HepG2 (cell line): ENCODE data around the gene ATAD3C. TPM values are rescaled to one million over a fixed set of nuclear protein-coding genes. Genes with fewer than 3 reads are reported as not detected.

Experiments
- FOSL2 ChIP-seq: sonication (generic); formaldehyde crosslinking; IDR thresholded peaks from 2 replicates; pipeline ENCODE4 v1.4.0; 2020; ENCODE audit warnings: missing genetic modification reagents
- FOXC1 ChIP-seq: sonication (generic); formaldehyde crosslinking; IDR thresholded peaks from 2 replicates; pipeline ENCODE4 v1.8.0; 2022; ENCODE audit warnings: mild to moderate bottlenecking, missing genetic modification reagents, borderline replicate concordance
- GLMP ChIP-seq: sonication (generic); formaldehyde crosslinking; IDR thresholded peaks from 2 replicates; pipeline ENCODE4 v1.9.0; 2021; ENCODE audit warnings: missing genetic modification reagents, mild to moderate bottlenecking, borderline replicate concordance
- KDM1A ChIP-seq: IDR thresholded peaks from 2 replicates; pipeline ENCODE4 v1.6.1; 2016; ENCODE audit warnings: missing compliant biosample characterization
- KDM5B ChIP-seq: sonication (generic); formaldehyde crosslinking; IDR thresholded peaks from 2 replicates; pipeline ENCODE4 v1.4.0; 2020; ENCODE audit warnings: missing genetic modification reagents, mild to moderate bottlenecking, borderline replicate concordance
- MTA1 ChIP-seq: sonication (generic); formaldehyde crosslinking; IDR thresholded peaks from 2 replicates; pipeline ENCODE4 v1.4.0; 2020; ENCODE audit warnings: missing genetic modification reagents, mild to moderate bottlenecking, borderline replicate concordance
- NR2C2 ChIP-seq: sonication (generic); formaldehyde crosslinking; IDR thresholded peaks from 2 replicates; pipeline ENCODE4 v1.4.0; 2020; ENCODE audit warnings: missing genetic modification reagents, mild to moderate bottlenecking, moderate library complexity, borderline replicate concordance
- PRDM4 ChIP-seq: sonication (generic); formaldehyde crosslinking; IDR thresholded peaks from 2 replicates; pipeline ENCODE4 v1.9.0; 2021; ENCODE audit warnings: missing genetic modification reagents, borderline replicate concordance
- RNF2 ChIP-seq: fragments of 450-650 bp; conservative IDR thresholded peaks from 2 replicates; pipeline ENCODE4 v1.6.1; 2016; ENCODE audit warnings: low read depth
- SP1 ChIP-seq, 2 experiments: fragments of 450-650 bp in 1 of 2; sonication (generic) in 1 of 2; formaldehyde crosslinking in 1 of 2; IDR thresholded peaks; 2 replicates each; pipeline versions ENCODE4 v1.4.0 to v1.6.1; 2016 to 2020; ENCODE audit warnings: missing genetic modification reagents in 1 of 2
- TCF7L2 ChIP-seq: IDR thresholded peaks from 2 replicates; pipeline ENCODE4 v1.6.1; 2011; ENCODE audit warnings: mild to moderate bottlenecking, low read depth, low read length, moderate library complexity
- ZNF224 ChIP-seq: sonication (generic); formaldehyde crosslinking; IDR thresholded peaks from 2 replicates; pipeline ENCODE4 v1.5.0; 2020; ENCODE audit warnings: mild to moderate bottlenecking, missing genetic modification reagents
- ZNF350 ChIP-seq: sonication (generic); formaldehyde crosslinking; IDR thresholded peaks from 2 replicates; pipeline ENCODE4 v1.4.0; 2020; ENCODE audit warnings: mild to moderate bottlenecking, low read depth, missing genetic modification reagents, borderline replicate concordance
- ZNF530 ChIP-seq: sonication (generic); formaldehyde crosslinking; IDR thresholded peaks from 2 replicates; pipeline ENCODE4 v1.5.0; 2020; ENCODE audit warnings: low read depth, mild to moderate bottlenecking, missing genetic modification reagents
- ZNF644 ChIP-seq: IDR thresholded peaks from 2 replicates; pipeline ENCODE4 v1.6.1; 2016; ENCODE audit warnings: low read depth
- polyA plus RNA-seq, 8 experiments: library from polyadenylated mRNA; depleted of rRNA in 3 of 8; stranded (reverse) in 7 of 8; unstranded in 1 of 8; fragments of >200 nt; fragmentation: Illumina TruSeq in 4 of 8; extraction: Trizol in 4 of 8; gene quantifications; 2 replicates each; pipeline versions ENCODE4 v1.2.1 to v1.2.3, GENCODE V29; 2011 to 2016; ENCODE audit warnings: low read depth in 4 of 8, missing spikeins in 1 of 8, mixed read lengths in 1 of 8; ENCODE audit not compliant: insufficient read depth in 1 of 8
- total RNA-seq, 5 experiments: library from RNA; depleted of rRNA; stranded (reverse); fragments of >200 nt; fragmentation: Illumina TruSeq; extraction: Trizol; gene quantifications; 2 replicates each; pipeline ENCODE4 v1.2.3, GENCODE V29; 2016; ENCODE audit warnings: low read depth in 1 of 5
- TF ChIP-seq, protein P1 (sequence below): sonication (generic); formaldehyde crosslinking; IDR thresholded peaks from 2 replicates; pipeline ENCODE4 v1.4.0; 2020; ENCODE audit warnings: missing genetic modification reagents
- TF ChIP-seq, protein P2 (sequence below): sonication (generic); formaldehyde crosslinking; IDR thresholded peaks from 2 replicates; pipeline ENCODE4 v1.4.0; 2020; ENCODE audit warnings: missing genetic modification reagents
- TF ChIP-seq, protein P3 (sequence below), 2 experiments: sonication (generic) in 1 of 2; formaldehyde crosslinking in 1 of 2; IDR thresholded peaks; 2 replicates each; pipeline versions ENCODE4 v1.6.1 to v1.9.0; 2014 to 2022; ENCODE audit warnings: antibody characterized with exemption in 1 of 2, borderline replicate concordance in 1 of 2, inconsistent platforms in 1 of 2, low read depth in 1 of 2, missing genetic modification reagents in 1 of 2

ATAD3C gene
- total and polyA plus RNA-seq, 2 of the 13 experiments (the other 11 are each of a cell fraction or from before 2014, with no cell fraction given) = 2.4 to 3.2 TPM

- TF ChIP-seq SP1 (IDR thresholded peaks at IDR 0.05) = no peak
- TF ChIP-seq SP1 (CRISPR knock-in tag; IDR thresholded peaks at IDR 0.05) = no peak
- TF ChIP-seq ZNF644 (CRISPR knock-in tag) = no peak
- TF ChIP-seq, protein P1, sequence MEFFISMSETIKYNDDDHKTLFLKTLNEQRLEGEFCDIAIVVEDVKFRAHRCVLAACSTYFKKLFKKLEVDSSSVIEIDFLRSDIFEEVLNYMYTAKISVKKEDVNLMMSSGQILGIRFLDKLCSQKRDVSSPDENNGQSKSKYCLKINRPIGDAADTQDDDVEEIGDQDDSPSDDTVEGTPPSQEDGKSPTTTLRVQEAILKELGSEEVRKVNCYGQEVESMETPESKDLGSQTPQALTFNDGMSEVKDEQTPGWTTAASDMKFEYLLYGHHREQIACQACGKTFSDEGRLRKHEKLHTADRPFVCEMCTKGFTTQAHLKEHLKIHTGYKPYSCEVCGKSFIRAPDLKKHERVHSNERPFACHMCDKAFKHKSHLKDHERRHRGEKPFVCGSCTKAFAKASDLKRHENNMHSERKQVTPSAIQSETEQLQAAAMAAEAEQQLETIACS (CRISPR knock-in tag) = no peak
- TF ChIP-seq FOSL2 (CRISPR knock-in tag) = no peak; the same call in 1 of the 2 replicates
- TF ChIP-seq PRDM4 (CRISPR knock-in tag) = no peak
- 0 out of 2 replicates have a peak, but pooled peaks have one; percentile 1 for TF ChIP-seq NR2C2
- 0 out of 2 replicates have a peak, but pooled peaks have one; percentile 0 for TF ChIP-seq ZNF350 (CRISPR knock-in tag)
- TF ChIP-seq, protein P2, sequence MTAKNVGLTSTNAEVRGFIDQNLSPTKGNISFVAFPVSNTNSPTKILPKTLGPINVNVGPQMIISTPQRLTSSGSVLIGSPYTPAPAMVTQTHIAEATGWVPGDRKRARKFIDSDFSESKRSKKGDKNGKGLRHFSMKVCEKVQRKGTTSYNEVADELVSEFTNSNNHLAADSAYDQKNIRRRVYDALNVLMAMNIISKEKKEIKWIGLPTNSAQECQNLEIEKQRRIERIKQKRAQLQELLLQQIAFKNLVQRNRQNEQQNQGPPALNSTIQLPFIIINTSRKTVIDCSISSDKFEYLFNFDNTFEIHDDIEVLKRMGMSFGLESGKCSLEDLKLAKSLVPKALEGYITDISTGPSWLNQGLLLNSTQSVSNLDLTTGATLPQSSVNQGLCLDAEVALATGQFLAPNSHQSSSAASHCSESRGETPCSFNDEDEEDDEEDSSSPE (CRISPR knock-in tag) = no peak
- no peak for TF ChIP-seq ZNF530 (CRISPR knock-in tag)
- TF ChIP-seq KDM5B = no peak
- no peak for TF ChIP-seq RNF2
- peak; percentile 97 for TF ChIP-seq KDM1A (CRISPR knock-in tag)
- TF ChIP-seq TCF7L2 = no peak
- TF ChIP-seq GLMP = no peak
- TF ChIP-seq MTA1 = no peak
- TF ChIP-seq, protein P3, sequence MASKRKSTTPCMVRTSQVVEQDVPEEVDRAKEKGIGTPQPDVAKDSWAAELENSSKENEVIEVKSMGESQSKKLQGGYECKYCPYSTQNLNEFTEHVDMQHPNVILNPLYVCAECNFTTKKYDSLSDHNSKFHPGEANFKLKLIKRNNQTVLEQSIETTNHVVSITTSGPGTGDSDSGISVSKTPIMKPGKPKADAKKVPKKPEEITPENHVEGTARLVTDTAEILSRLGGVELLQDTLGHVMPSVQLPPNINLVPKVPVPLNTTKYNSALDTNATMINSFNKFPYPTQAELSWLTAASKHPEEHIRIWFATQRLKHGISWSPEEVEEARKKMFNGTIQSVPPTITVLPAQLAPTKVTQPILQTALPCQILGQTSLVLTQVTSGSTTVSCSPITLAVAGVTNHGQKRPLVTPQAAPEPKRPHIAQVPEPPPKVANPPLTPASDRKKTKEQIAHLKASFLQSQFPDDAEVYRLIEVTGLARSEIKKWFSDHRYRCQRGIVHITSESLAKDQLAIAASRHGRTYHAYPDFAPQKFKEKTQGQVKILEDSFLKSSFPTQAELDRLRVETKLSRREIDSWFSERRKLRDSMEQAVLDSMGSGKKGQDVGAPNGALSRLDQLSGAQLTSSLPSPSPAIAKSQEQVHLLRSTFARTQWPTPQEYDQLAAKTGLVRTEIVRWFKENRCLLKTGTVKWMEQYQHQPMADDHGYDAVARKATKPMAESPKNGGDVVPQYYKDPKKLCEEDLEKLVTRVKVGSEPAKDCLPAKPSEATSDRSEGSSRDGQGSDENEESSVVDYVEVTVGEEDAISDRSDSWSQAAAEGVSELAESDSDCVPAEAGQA (IDR thresholded peaks at IDR 0.05; ENCODE audit: low read depth) = no peak
- TF ChIP-seq, protein P3 (CRISPR knock-in tag; IDR thresholded peaks at IDR 0.05; ENCODE audit: borderline replicate concordance) = no peak
- TF ChIP-seq ZNF224 (CRISPR knock-in tag) = no peak
- no peak for TF ChIP-seq FOXC1 (CRISPR knock-in tag)
Measured at GRCh38 chr1:1429671-1430073, 19.8 kb upstream of the ATAD3C start (continued).
